ENCODE measurements around the gene TNNT1.

The TNNT1 gene

DNA sequence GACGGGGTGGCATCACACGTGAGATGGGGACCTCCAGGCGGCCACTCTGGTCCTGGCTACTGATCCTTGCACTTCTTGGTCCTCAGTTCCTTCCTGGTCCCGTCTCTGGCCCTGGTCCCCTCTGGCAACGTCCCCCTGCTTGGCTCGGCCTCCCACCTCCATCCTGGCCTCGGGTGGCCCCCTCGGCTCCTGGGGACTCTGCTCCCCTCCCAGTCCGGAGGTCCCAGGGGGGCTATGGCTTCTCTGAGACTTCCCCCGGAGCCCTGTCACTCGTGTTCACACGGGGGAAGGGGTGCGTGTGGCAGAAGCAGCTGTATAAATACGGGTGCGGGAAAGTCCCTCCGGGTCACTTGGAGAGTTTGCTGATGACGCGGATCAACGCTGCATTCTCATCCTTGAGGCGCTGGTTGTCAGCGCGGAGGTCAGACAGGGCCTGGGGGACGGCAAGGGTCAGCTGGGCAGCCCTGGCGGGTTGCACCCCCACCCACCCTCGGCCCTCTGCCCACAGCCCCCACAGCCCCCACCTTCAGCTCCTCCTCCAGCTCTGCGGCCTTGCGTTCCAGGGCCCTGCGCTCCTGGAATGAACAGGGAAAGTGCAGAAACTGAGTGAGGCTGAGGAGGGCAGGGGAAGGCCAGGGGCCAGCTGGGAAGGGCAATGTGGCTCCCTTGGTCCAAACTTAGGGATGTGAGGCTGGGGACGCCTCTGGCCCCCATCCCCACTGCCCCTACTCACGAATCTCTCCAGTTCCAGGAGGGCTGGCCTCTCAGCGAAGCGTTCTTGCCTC is 57.7 kb downstream of the TNNT1 start:
- TF ChIP-seq FOXM1 (IDR thresholded peaks at IDR 0.05; ENCODE audit: borderline replicate concordance, low read depth) (no peak), EP300 (IDR thresholded peaks at IDR 0.05; ENCODE audit: borderline replicate concordance) (no peak), RAD21 (IDR thresholded peaks at IDR 0.05; ENCODE audit: low read depth) (no peak), YY1 (IDR thresholded peaks at IDR 0.05; ENCODE audit: low read depth) (no peak), CREB1 (IDR thresholded peaks at IDR 0.05; ENCODE audit: low read depth) (no peak), ZBTB7A (IDR thresholded peaks at IDR 0.05; ENCODE audit: low read depth) (no peak), CEBPB (IDR thresholded peaks at IDR 0.05) (no peak), TEAD4 (IDR thresholded peaks at IDR 0.05) (no peak), NFIC (IDR thresholded peaks at IDR 0.05) (no peak), TAF1 (IDR thresholded peaks at IDR 0.05; ENCODE audit: low read depth) (no peak), TCF12 (IDR thresholded peaks at IDR 0.05; ENCODE audit: low read depth) (no peak), EGR1 (IDR thresholded peaks at IDR 0.05) (no peak)
- TF ChIP-seq, protein P1, sequence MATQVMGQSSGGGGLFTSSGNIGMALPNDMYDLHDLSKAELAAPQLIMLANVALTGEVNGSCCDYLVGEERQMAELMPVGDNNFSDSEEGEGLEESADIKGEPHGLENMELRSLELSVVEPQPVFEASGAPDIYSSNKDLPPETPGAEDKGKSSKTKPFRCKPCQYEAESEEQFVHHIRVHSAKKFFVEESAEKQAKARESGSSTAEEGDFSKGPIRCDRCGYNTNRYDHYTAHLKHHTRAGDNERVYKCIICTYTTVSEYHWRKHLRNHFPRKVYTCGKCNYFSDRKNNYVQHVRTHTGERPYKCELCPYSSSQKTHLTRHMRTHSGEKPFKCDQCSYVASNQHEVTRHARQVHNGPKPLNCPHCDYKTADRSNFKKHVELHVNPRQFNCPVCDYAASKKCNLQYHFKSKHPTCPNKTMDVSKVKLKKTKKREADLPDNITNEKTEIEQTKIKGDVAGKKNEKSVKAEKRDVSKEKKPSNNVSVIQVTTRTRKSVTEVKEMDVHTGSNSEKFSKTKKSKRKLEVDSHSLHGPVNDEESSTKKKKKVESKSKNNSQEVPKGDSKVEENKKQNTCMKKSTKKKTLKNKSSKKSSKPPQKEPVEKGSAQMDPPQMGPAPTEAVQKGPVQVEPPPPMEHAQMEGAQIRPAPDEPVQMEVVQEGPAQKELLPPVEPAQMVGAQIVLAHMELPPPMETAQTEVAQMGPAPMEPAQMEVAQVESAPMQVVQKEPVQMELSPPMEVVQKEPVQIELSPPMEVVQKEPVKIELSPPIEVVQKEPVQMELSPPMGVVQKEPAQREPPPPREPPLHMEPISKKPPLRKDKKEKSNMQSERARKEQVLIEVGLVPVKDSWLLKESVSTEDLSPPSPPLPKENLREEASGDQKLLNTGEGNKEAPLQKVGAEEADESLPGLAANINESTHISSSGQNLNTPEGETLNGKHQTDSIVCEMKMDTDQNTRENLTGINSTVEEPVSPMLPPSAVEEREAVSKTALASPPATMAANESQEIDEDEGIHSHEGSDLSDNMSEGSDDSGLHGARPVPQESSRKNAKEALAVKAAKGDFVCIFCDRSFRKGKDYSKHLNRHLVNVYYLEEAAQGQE (IDR thresholded peaks at IDR 0.05; ENCODE audit: low read depth) = no peak
- TF ChIP-seq, protein P2, sequence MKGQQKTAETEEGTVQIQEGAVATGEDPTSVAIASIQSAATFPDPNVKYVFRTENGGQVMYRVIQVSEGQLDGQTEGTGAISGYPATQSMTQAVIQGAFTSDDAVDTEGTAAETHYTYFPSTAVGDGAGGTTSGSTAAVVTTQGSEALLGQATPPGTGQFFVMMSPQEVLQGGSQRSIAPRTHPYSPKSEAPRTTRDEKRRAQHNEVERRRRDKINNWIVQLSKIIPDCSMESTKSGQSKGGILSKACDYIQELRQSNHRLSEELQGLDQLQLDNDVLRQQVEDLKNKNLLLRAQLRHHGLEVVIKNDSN (IDR thresholded peaks at IDR 0.05) = no peak
- TF ChIP-seq, protein P3, sequence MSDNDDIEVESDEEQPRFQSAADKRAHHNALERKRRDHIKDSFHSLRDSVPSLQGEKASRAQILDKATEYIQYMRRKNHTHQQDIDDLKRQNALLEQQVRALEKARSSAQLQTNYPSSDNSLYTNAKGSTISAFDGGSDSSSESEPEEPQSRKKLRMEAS (IDR thresholded peaks at IDR 0.05) = no peak

DNA sequence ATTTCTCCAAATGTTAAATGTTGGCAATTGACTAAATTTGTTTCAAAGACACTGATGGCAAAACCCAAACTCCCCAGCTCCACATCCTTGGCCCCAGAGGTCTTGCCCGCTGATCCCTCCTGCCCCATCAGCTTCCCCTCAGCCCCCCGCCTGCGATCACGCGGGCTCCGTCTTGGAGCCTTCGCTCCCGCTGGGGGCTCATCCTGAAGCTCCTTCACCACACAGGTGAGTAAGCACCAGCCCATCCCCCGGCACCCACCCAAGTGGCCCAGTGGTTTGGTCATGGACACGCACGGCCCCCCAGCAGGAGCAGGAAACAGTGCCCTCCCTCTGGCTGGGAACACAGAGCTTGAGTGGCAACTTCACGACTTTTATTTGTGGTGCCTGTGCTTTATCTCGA is 58.4 kb downstream of the TNNT1 start:
- TF ChIP-seq, protein P1 (IDR thresholded peaks at IDR 0.05; ENCODE audit: low read depth) = no peak
- TF ChIP-seq TAF1 (IDR thresholded peaks at IDR 0.05; ENCODE audit: low read depth) (no peak), CEBPB (IDR thresholded peaks at IDR 0.05) (no peak)

DNA sequence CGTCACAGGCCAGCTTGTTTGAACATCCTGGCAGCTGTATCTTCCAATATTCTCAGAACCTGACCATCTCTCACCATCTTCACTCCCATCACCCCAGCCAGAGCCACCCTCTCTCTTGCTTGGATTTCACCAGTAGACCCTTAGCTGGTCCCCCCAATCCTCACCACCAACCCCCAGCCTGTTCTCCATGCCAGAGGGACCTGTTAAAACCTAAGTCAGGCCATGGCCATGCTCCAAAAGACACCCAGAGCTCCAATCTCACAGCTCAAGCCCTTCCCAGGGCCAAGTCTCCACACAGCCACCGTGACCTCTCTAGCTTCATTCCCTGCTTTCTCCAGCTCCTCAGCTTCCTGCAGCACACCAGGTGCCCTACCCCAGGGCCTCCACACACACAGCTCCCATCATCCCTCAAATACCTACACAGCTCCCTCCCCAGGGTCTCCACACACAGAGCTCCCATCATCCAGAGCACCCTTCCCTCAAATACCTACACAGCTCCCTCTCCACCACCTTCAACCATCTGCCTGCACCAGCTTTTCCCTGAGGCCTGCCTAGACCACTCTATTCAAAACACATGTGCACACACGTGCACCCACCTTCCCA is 59.6 kb downstream of the TNNT1 start:
- TF ChIP-seq, protein P1 (IDR thresholded peaks at IDR 0.05; ENCODE audit: low read depth) = no peak
- no peak for TF ChIP-seq CREB1 (IDR thresholded peaks at IDR 0.05; ENCODE audit: low read depth)
- TF ChIP-seq CEBPB (IDR thresholded peaks at IDR 0.05) = no peak
- no peak for TF ChIP-seq FOXM1 (IDR thresholded peaks at IDR 0.05; ENCODE audit: borderline replicate concordance, low read depth)
- TF ChIP-seq EP300 (IDR thresholded peaks at IDR 0.05; ENCODE audit: borderline replicate concordance) = no peak
- TF ChIP-seq, protein P3 (IDR thresholded peaks at IDR 0.05) = no peak
- no peak for TF ChIP-seq NFIC (IDR thresholded peaks at IDR 0.05)
- TF ChIP-seq, protein P2 (IDR thresholded peaks at IDR 0.05) = no peak
- TF ChIP-seq TCF12 (IDR thresholded peaks at IDR 0.05; ENCODE audit: low read depth) = no peak
- no peak for TF ChIP-seq EGR1 (IDR thresholded peaks at IDR 0.05)
- TF ChIP-seq RAD21 (IDR thresholded peaks at IDR 0.05; ENCODE audit: low read depth) = no peak
- TF ChIP-seq TEAD4 (IDR thresholded peaks at IDR 0.05) = no peak
- TF ChIP-seq ZBTB7A (IDR thresholded peaks at IDR 0.05; ENCODE audit: low read depth) = no peak
- no peak for TF ChIP-seq YY1 (IDR thresholded peaks at IDR 0.05; ENCODE audit: low read depth)
- no peak for TF ChIP-seq TAF1 (IDR thresholded peaks at IDR 0.05; ENCODE audit: low read depth)
